GM19452 (cell line): ENCODE results near the gene SHMT2.

ENCODE experiments used
- ATAC-seq: cut with Tn5 transposase; IDR thresholded peaks from one replicate; pipeline ENCODE4 v1.9.1; 2021; ENCODE audit not compliant: unreplicated experiment

Gene SHMT2

GRCh38 chr12:57238854-57239554, 9.5 kb downstream of the SHMT2 start:
- ATAC-seq, result peak; percentile 57

GRCh38 chr12:57239587-57240065, 10.1 kb downstream of the SHMT2 start:
- no peak for ATAC-seq

- ATAC-seq, result no peak
Measured at GRCh38 chr12:57240066-57240921, 10.8 kb downstream of the SHMT2 start.

- ATAC-seq, result no peak
Measured at GRCh38 chr12:57240926-57241401, 11.5 kb downstream of the SHMT2 start.

- no peak for ATAC-seq
Measured at GRCh38 chr12:57241402-57242310, 12.1 kb downstream of the SHMT2 start.

- ATAC-seq, result no peak
Measured at GRCh38 chr12:57242329-57242690, 12.8 kb downstream of the SHMT2 start.

DNA sequence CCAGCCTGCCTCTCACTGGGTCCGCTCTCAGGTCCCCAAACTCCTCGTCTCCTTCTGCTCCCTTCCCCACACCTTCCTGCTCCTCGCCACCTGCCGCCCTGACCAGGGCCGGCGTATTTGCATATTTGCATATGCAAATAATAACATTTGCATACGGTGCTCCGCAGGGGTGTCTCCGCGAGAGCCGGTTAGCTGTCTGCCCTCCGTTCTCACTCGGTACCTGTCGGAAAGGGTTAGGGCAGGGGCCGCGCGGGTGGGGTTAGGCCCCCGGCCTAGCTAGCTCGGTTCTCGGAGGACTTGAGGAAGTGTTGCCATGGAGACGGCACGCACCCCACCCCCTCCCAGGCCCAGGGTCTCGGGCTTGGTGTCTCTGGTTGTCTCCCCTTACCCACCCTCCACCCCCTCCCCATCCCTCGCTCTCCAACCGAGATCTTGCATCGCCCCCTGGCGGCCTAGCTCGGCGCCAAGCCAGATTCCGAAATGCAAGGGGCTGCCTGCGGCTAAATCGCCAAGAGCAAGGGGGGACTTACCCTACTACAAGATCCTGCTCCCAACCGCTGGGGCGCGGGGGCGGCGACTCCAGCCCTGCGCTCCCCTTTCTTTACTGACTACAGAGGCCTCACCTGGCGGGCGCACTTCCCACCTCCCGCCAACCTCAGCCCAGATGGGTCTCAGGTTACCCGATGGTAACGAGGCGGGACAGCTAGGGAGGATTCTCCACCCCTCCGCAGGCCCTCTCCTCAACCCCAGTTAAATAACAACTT, 13.4 kb downstream of the SHMT2 start:
- ATAC-seq, result peak; percentile 42

DNA sequence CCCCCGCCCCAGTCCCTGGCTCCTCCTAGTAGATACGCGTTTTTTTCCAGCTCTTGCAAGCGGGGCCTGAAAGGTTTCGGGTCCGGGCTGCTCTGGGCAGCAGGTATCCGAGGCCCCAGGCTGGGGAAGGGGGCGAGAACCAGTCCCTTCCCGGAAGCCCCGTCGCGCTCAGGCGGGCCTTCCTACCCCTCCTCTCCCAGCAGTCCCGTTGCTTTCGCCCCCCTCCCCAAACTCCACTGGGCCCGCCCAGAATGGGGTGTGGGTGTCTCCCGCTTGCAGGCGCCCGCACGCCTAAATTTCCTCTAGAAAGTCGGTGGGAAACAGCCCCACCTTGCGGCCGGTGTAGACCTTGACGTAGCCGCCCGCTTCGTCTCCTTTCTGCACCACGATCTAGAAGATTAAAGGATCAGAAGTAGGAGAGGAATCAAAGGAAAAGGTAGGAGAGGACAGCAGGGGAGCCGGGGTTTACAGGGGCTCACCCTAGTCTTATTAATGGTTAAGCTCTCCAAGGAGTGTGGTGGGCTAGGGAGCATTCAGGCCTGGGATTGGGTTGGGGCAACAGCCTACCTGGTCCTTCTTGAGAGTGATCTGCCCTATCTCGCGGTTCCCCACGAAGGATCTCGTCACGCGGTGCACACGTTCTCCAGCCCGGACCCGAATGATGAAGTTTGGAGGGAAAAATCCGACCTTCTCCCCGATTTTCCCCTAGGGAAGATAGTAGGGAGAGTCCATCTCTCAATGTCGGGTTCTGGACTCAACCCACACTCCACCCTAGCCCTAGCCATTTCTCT, 14.2 kb downstream of the SHMT2 start:
- ATAC-seq, result no peak

- no peak for ATAC-seq
Measured at GRCh38 chr12:57244312-57244696, 14.8 kb downstream of the SHMT2 start.

- no peak for ATAC-seq
Measured at GRCh38 chr12:57247041-57247440, 17.5 kb downstream of the SHMT2 start.

DNA sequence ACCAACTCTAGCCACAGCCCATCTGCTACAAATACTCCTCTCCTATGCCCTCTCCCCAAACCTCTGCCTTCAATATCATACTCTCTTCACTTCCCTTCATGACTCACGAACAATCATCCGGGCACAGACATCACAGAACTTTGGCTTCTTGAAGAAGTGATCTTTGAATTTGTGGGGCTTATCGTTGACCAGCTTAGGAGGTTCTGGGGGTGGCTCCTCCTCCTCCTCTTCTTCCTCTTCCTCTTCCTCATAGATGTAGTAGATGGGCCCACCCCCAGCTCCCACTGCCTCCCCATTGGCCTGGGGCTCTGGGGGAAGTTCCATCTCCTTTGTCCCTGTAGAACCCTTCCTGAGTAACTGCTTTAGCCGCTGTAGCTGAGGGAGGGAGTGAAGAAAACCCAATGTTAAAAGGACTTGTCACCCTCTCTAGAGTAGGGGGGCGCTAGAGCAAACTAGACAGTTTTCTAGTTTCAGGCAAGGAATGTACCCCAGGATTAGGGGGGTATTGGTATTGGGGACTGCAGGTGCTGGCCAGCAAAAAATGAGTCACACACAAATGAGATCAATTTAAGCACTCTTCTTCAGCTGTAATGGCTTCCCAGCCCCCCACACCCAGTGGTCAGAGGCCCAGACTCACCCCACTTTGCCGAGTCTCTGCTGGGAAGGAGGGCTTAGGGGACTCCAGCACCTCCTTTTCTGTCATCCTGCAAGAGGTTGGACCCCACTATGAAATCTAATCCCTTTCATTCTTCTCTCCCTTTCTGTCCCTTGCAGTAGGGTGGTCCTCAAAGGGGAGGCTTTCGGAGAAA, 19.6 kb downstream of the SHMT2 start:
- no peak for ATAC-seq

- ATAC-seq, result no peak
Measured at GRCh38 chr12:57250541-57250940, 21.0 kb downstream of the SHMT2 start.

GRCh38 chr12:57250956-57251355, 21.4 kb downstream of the SHMT2 start, which contains the start of gene STAC3:
Gene STAC3 (minus strand): TSS chr12:57251187. CDS start chr12:57249636, 1,551 bp downstream.
- no peak for ATAC-seq

GRCh38 chr12:57254506-57255280, 25.2 kb downstream of the SHMT2 start:
- no peak for ATAC-seq

GRCh38 chr12:57255916-57256315, 26.4 kb downstream of the SHMT2 start:
- no peak for ATAC-seq

DNA sequence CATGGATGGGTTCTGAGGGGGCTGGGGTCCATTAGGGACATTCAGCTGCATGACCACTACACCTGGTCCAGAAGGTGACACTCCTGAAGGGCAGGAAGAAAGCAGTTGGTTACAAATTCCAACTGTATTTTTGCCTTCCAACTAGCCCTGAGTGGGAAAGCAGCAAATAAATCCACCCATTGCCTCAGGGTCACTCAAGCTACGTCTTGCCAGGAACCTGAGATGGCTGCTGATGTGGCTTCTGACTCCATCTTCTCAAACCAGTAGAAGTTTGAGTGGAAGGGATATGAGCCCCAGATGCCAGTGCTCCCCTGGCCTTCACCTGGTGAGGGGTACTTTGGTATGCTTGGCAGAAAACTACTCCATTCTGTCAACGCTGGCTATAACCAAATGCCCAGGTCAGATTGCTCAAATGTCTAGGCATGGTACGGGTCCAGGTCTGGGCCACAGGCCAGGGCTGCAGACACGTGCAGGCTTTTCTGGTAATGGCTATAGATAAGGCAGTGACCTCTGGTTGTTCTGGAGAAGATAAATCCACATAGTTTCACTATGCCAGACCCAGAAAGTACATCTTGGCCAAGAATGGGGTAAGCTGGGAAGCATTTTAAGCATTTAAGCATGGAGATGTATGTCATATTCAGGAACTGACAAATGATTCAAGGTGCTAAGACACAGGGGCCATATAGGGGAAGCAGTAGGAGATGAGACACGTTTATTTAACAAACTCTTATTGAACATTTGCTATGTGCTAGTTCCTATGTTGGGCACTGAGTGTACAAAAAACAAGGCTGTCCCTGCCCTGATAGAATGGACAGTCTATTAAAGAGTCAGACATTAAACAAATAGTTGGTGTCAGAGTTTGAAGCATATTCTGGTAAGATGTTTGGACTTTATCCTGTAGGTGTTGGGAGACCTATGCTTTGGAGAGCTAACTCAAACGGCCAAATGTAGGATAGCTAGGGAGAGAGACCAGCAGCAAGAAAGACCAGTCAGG, 29.8 kb downstream of the SHMT2 start:
- no peak for ATAC-seq

GRCh38 chr12:57260366-57260765, 30.9 kb downstream of the SHMT2 start:
- no peak for ATAC-seq
